NCI-H2196 treated with DMSO at 0.1 percent for 48 hours (cell line): ENCODE data around the gene TM4SF1.
"Not testable (repeated sequence)": the region's sequence is repeated elsewhere in the genome, so short reads cannot be mapped to it uniquely, and the experiment has no call there.

Experiments
- DNase-seq: peaks from one replicate; lab custom pipeline; 2025; ENCODE audit not compliant: unreplicated experiment; lab: John Stamatoyannopoulos, UW

Gene TM4SF1

GRCh38 chr3:149395107-149396089 is 17.9 kb upstream of the TM4SF1 start:
- peak; percentile 96 for DNase-seq

GRCh38 chr3:149393345-149394160 is 16.1 kb upstream of the TM4SF1 start:
- peak; percentile 71 for DNase-seq

GRCh38 chr3:149391960-149392359 is 14.5 kb upstream of the TM4SF1 start:
- DNase-seq = no peak

DNA sequence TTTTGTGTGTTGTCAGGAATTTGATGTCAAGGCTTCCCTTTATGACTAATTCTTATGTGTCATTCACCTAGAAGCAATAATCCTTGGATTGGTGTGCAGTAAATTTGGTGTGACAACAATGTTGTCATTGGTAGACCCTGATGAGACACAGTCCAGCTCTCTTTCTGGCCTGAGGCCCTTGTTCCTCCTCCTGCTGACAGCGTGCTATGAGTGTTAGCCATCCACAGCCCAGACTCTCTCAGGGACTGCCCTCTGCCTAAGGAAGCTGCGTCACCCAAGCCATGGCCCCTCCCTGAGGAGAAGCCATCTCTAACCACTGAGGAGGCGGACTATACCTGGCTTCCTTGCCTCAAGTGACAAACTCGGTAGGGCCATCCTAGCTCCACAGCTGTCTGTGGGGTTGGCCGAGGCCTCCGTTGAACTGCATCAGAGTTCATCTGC is 13.3 kb upstream of the TM4SF1 start:
- DNase-seq = no peak

DNA sequence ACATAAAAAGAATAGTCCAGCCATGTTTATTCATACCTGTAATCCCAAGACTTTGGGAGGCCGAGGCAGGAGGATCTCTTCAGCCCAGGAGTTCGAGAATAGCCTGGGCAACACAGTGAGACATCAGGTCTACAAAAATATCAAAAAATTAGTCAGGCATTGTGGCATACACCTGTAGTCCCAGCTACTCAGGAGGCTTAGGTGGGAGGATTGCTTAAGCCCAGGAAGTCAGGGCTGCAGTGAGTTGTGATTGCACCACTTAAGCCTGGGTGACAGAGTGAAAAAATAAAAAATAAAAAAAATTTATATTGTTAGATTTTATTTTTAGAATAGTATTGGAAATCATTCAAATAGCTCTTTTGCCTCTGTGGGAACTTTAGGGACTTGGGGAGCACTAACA is 12.8 kb upstream of the TM4SF1 start:
- no peak for DNase-seq

DNA sequence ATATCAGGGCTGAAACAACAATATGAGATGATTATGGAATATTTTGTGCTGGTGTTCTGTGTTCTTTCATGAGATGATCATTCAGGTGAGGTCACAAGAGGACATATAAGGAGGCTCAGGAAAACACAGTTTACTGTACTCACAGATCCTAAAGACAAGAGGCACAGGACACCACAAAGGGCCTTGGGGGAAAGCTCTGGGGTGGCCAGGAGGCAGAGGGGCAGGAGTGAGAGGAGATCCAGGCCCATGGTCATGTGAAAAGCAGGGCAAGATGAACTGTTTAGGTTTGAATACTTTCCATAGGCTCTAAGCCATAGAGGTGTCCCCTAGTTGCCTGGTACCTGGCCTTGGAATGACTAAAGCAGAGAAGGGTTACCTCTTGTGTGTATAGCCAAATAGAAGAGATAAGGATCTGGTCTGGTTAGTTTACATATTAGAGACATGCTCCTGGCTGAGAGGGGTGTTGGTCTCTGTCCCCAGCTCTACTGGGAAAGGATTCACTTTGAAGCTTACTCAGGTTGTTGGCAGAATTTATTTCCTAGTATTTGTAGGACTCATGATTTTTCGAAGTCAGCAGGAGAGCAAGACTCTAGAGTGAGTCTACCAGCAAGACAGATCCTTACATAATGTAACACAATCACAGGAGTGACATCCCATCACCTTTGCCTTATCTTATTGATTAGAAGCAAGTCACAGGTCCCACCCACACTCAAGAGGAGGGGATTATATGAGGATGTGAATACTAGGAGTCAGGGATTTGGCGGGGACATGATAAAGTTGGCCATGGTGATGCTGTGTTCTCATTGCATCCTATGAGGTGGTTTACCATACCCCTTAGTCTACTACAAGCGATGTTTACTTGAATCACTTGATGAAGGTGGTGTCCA is 11.3 kb upstream of the TM4SF1 start:
- DNase-seq = no peak

DNA sequence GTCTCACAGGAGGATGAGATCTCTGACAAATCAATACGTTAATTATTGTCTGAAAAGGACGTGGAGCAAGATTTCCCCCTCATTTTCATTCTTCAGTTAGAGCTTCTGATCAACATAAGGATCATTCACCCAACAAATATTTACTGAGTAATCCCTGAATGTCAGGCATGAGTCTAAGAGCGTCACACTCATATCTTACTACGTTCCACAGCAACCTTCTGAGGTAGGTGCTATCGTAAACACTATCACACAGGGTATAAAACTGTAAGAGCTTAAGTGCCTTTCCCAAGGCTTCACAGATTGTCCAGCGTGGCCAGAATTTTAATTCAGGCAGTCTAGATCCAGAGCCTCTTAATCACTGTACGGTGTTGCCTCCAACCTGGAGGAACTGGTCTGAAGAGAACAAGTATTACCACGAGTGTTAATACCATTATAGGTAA is 10.6 kb upstream of the TM4SF1 start:
- no peak for DNase-seq

DNA sequence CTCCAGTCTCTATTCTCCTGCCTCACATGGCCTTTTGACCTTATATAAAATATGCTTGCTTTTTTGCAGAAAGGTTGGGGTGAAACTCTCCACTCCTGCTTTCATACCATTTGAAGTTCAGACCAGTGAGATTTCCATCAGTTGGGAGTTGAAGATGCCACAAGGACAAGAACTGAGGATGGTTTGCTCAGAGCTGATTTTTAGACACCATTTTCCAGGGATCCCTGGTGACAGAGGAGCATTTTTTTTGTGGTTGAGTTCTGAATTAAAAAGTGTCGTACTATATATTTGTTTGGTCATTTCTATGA is 8.8 kb upstream of the TM4SF1 start:
- no peak for DNase-seq

- no peak for DNase-seq
Observed at GRCh38 chr3:149385617-149386298, 8.3 kb upstream of the TM4SF1 start.

DNA sequence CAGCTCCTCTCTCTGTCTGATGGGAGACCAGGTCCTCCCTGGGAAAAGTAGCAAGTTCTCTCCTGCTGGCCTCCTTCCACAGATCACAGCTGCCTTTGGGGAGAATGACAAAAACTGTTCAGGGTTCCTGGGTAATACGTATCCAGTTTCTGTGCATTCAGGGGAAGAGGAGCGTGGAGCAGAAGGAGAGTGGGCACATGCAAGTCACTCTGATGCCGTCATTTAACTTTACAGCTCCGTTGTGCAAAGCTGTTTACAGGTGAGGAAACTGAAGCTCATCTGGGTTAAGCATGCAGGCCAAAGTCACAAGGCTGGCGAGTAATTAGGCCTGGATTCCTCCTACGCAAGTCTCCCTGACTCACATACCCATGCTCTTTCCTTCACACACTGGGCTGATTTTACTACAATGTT is 7.5 kb upstream of the TM4SF1 start:
- DNase-seq = no peak

- DNase-seq = no peak
Observed at GRCh38 chr3:149384167-149384566, 6.7 kb upstream of the TM4SF1 start.

DNA sequence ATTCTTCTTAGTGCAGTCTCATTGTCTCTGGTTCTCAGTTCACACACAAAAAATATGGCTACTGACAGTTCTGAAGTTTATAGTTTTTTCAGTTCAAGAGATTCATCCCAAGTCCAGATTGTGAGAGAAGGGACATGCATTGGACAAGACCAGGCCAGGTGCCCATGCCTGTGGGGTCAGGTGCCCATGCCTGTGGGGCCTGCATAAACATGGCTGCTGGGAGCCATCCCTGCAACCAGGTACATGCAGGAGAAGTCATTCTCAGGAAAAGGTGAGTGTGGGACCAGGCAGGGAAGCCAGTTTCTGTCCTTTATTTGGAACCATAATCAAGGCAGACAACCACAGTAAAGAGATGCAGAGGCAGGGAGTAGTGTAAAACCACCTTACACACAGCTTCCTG is 6.3 kb upstream of the TM4SF1 start:
- DNase-seq = no peak

DNA sequence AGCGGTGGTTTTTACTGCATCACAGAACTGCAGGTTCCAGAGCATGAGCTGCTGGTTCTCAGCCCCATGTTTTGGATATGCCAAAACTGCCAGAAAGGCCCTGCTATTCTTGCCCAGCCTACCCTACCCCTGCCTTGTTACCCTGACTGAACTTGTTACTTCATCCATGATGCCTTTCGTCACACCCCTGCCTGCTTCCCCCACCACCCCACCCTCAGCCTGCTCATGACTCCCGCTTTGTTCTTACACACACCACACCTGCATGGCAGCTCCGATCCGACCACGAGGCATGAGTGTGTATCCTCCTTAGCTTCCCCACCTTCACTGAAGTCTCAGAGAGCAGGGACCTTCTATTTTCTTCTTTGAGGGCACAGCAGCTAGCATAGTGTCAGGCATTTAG is 5.1 kb upstream of the TM4SF1 start:
- DNase-seq = no peak

- no peak for DNase-seq
Observed at GRCh38 chr3:149382101-149382467, 4.6 kb upstream of the TM4SF1 start.

- no peak for DNase-seq
Observed at GRCh38 chr3:149381173-149382100, 4.0 kb upstream of the TM4SF1 start.

DNA sequence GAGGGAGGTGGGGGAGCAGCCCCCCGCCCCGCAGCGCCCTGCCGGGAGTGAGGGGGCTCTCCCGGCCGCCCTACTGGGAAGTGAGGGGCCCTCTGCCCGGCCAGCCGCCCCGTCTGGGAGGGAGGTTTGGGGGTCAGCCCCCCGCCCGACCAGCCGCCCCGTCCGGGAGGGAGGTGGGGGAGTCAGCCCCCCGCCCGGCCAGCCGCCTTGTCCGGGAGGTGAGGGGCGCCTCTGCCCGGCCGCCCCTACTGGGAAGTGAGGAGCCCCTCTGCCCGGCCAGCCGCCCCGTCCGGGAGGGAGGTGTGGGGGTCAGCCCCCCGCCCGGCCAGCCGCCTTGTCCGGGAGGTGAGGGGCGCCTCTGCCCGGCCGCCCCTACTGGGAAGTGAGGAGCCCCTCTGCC is 2.8 kb upstream of the TM4SF1 start:
- DNase-seq = not testable (repeated sequence)

GRCh38 chr3:149378478-149379309 is 1.2 kb upstream of the TM4SF1 start:
- no peak for DNase-seq

GRCh38 chr3:149376718-149377407 is 586 bp downstream of the TM4SF1 start:
- DNase-seq = peak; percentile 26
